Lower leg skin (tissue), 3 donors: Measurements from ENCODE around the gene FPGS.

ENCODE experiments used
- POLR2A ChIP-seq, 2 donors: fragments of 450-650 bp; IDR thresholded peaks; one replicate each; pipeline ENCODE4 v1.6.1; 2016 to 2017; ENCODE audit warnings: antibody characterized with exemption in 2 of 2, mild to moderate bottlenecking in 1 of 2, moderate library complexity in 1 of 2
- TF ChIP-seq, protein P1 (sequence below), 3 donors: fragments of 450-650 bp; IDR thresholded peaks; one replicate each; pipeline ENCODE4 v1.5.1; 2016; ENCODE audit warnings: antibody characterized with exemption in 3 of 3, mild to moderate bottlenecking in 3 of 3, moderate library complexity in 2 of 3

GRCh38 chr9:127755061-127756060 lies 47.3 kb upstream of the FPGS start:
- TF ChIP-seq POLR2A (IDR thresholded peaks at IDR 0.05): no peak
- TF ChIP-seq, protein P1, sequence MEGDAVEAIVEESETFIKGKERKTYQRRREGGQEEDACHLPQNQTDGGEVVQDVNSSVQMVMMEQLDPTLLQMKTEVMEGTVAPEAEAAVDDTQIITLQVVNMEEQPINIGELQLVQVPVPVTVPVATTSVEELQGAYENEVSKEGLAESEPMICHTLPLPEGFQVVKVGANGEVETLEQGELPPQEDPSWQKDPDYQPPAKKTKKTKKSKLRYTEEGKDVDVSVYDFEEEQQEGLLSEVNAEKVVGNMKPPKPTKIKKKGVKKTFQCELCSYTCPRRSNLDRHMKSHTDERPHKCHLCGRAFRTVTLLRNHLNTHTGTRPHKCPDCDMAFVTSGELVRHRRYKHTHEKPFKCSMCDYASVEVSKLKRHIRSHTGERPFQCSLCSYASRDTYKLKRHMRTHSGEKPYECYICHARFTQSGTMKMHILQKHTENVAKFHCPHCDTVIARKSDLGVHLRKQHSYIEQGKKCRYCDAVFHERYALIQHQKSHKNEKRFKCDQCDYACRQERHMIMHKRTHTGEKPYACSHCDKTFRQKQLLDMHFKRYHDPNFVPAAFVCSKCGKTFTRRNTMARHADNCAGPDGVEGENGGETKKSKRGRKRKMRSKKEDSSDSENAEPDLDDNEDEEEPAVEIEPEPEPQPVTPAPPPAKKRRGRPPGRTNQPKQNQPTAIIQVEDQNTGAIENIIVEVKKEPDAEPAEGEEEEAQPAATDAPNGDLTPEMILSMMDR (IDR thresholded peaks at IDR 0.05): no peak
